ENCODE results near the gene TMEM181. TPM values are rescaled to one million over a fixed set of nuclear protein-coding genes. Genes with fewer than 3 reads are reported as not detected.

The TMEM181 gene
- total and polyA plus RNA-seq, 2 of the 13 experiments (the other 11 are each of a cell fraction or from before 2014, with no cell fraction given), result 59.1 to 108 TPM

GRCh38 chr6:158545043-158545966, 14.6 kb upstream of the TMEM181 start (continued):
- peak; percentile 83 for TF ChIP-seq GFI1 (CRISPR knock-in tag; IDR thresholded peaks at IDR 0.05; ENCODE audit: borderline replicate concordance)
- TF ChIP-seq ZNF224 (CRISPR knock-in tag; IDR thresholded peaks at IDR 0.05), result no peak; the same call in 1 of the 2 replicates
- no peak for TF ChIP-seq HHEX (CRISPR knock-in tag; IDR thresholded peaks at IDR 0.05)
- TF ChIP-seq ZNF101 (CRISPR knock-in tag; IDR thresholded peaks at IDR 0.05; ENCODE audit: borderline replicate concordance, low read depth), result no peak
- no peak for TF ChIP-seq ADNP (CRISPR knock-in tag; IDR thresholded peaks at IDR 0.05)
- no peak for TF ChIP-seq BCL3 (CRISPR knock-in tag; IDR thresholded peaks at IDR 0.05)
- TF ChIP-seq TCF7L2 (IDR thresholded peaks at IDR 0.05; ENCODE audit: low read depth, low read length), result no peak
- TF ChIP-seq ZSCAN31 (CRISPR knock-in tag; IDR thresholded peaks at IDR 0.05; ENCODE audit: low read depth), result 0 out of 2 replicates have a peak, but pooled peaks have one; percentile 54
- no peak for TF ChIP-seq PRDM10 (CRISPR knock-in tag; IDR thresholded peaks at IDR 0.05; ENCODE audit: low read depth)
- peak; percentile 67; the same call in 1 of the 2 replicates for TF ChIP-seq TOPORS (CRISPR knock-in tag; IDR thresholded peaks at IDR 0.05)
- TF ChIP-seq ZNF234 (CRISPR knock-in tag; conservative IDR thresholded peaks at IDR 0.05), result no peak
- no peak for TF ChIP-seq HNRNPK (IDR thresholded peaks at IDR 0.05; ENCODE audit: low read depth, low read length, poor library complexity, severe bottlenecking)
- TF ChIP-seq SMAD1 (CRISPR knock-in tag; IDR thresholded peaks at IDR 0.05; ENCODE audit: borderline replicate concordance, low read depth), result peak; percentile 73; the same call in 1 of the 2 replicates
- TF ChIP-seq ZNF652 (CRISPR knock-in tag; IDR thresholded peaks at IDR 0.05; ENCODE audit: borderline replicate concordance, low read depth), result no peak
- peak; percentile 89 for TF ChIP-seq CBFB (CRISPR knock-in tag; IDR thresholded peaks at IDR 0.05)
- TF ChIP-seq POGK (CRISPR knock-in tag; conservative IDR thresholded peaks at IDR 0.05), result peak; percentile 64; the same call in 1 of the 2 replicates
- no peak for TF ChIP-seq IRF9 (CRISPR knock-in tag; IDR thresholded peaks at IDR 0.05; ENCODE audit: borderline replicate concordance)
- peak in 1 of 2 experiments; percentile 39; a peak in 1 of 4 replicates for TF ChIP-seq POLR2A (IDR thresholded peaks at IDR 0.05; ENCODE audit: insufficient read depth in 1 of 2, low read depth in 2 of 2, low read length in 2 of 2)
- no peak for TF ChIP-seq RFX5 (IDR thresholded peaks at IDR 0.05; ENCODE audit: low read depth, low read length)

Data from HepG2 (cell line).